OCI-LY7 (cell line): ENCODE results near the gene ARTN. TPM values are rescaled to one million over a fixed set of nuclear protein-coding genes. Genes with fewer than 3 reads are reported as not detected.

Experiments used
- BruUV-seq: library from RNA; stranded (reverse); fragments of 400-500 nt; replicated peaks from 2 replicates; lab custom pipeline; 2021; lab: Mats Ljungman, UMichigan
- CTCF ChIA-PET: fragments of 300-600 bp; sonication (Branson Sonifier 250); formaldehyde crosslinking; loops from one replicate; lab custom pipeline; 2022; ENCODE audit warnings: antibody characterized with exemption; ENCODE audit not compliant: unreplicated experiment; lab: Charles Lee
- POLR2A ChIA-PET: fragments of 300-600 bp; sonication (Branson Sonifier 250); formaldehyde crosslinking; loops from one replicate; lab custom pipeline; 2022; ENCODE audit warnings: antibody characterized with exemption; lab: Charles Lee
- DNase-seq: peaks from one replicate; pipeline ENCODE4 v3.0.0-alpha.2; 2015; ENCODE audit warnings: low spot score
- H2AFZ ChIP-seq: fragments of 200-600 bp; sonication (generic), shearing (Covaris generic); 2 replicates; pipeline ENCODE4 v1.6.1; 2014; ENCODE audit warnings: mild to moderate bottlenecking, antibody characterized with exemption, low read length, moderate library complexity
- H3K27ac ChIP-seq: fragments of 200-600 bp; sonication (generic); 2 replicates; pipeline ENCODE4 v1.5.1; 2014; ENCODE audit warnings: mixed run types, low read depth, mild to moderate bottlenecking, moderate library complexity, low read length, inconsistent platforms; ENCODE audit not compliant: poor library complexity, severe bottlenecking
- H3K36me3 ChIP-seq: fragments of 200-600 bp; sonication (generic); 2 replicates; pipeline ENCODE4 v1.6.1; 2014; ENCODE audit warnings: mild to moderate bottlenecking, antibody characterized with exemption, low read length, moderate library complexity, mixed read lengths; ENCODE audit not compliant: insufficient read depth
- H3K4me1 ChIP-seq: fragments of 200-600 bp; sonication (generic); 2 replicates; pipeline ENCODE4 v1.5.1; 2014; ENCODE audit warnings: mild to moderate bottlenecking, low read length; ENCODE audit not compliant: insufficient read depth, poor library complexity, severe bottlenecking
- H3K4me2 ChIP-seq: fragments of 200-600 bp; sonication (generic); 2 replicates; pipeline ENCODE4 v1.6.1; 2014; ENCODE audit warnings: mild to moderate bottlenecking, low read length
- H3K4me3 ChIP-seq: fragments of 200-600 bp; sonication (generic); 2 replicates; pipeline ENCODE4 v1.5.1; 2014; ENCODE audit warnings: mild to moderate bottlenecking, low read depth, low read length; ENCODE audit not compliant: poor library complexity, severe bottlenecking
- H3K79me2 ChIP-seq: fragments of 200-600 bp; sonication (generic); 2 replicates; pipeline ENCODE4 v1.6.1; 2016; ENCODE audit warnings: low read depth, mild to moderate bottlenecking, low read length, moderate library complexity, mixed read lengths; ENCODE audit not compliant: insufficient read depth
- H3K9me2 ChIP-seq: fragments of 200-600 bp; sonication (generic); 2 replicates; pipeline ENCODE4 v1.6.1; 2016; ENCODE audit warnings: mild to moderate bottlenecking, low read length, mixed read lengths; ENCODE audit not compliant: insufficient read depth
- H3K9me3 ChIP-seq: fragments of 200-600 bp; sonication (generic); 2 replicates; pipeline ENCODE4 v1.6.1; 2014; ENCODE audit warnings: mild to moderate bottlenecking, mixed run types, low read length, mixed read lengths
- H4K20me1 ChIP-seq: fragments of 200-600 bp; sonication (generic); 2 replicates; pipeline ENCODE4 v1.6.1; 2014; ENCODE audit warnings: mild to moderate bottlenecking, antibody characterized with exemption, low read length, moderate library complexity, mixed read lengths; ENCODE audit not compliant: insufficient read depth
- EZH2phosphoT487 ChIP-seq: fragments of 200-600 bp; sonication (generic); IDR thresholded peaks from 2 replicates; pipeline ENCODE4 v1.6.1; 2018; ENCODE audit warnings: low read depth, borderline replicate concordance, mild to moderate bottlenecking, mixed run types, antibody characterized with exemption, low read length, moderate library complexity, mixed read lengths
- intact Hi-C: fragments of 100-400 bp; cut with micrococcal nuclease; formaldehyde crosslinking; loops from one replicate; pipeline ENCODE4 v1.10.0; 2022; ENCODE audit not compliant: unreplicated experiment
- total RNA-seq, 2 experiments: library from RNA; depleted of rRNA in 1 of 2; stranded (reverse); fragments of >200 nt in 1 of 2; shearing (Covaris generic) in 1 of 2; gene quantifications; 2 replicates each; pipeline ENCODE4 v1.2.3, GENCODE V29; 2014 to 2022
- TF ChIP-seq, protein P1 (sequence below): fragments of 200-600 bp; sonication (generic); conservative IDR thresholded peaks from 2 replicates; pipeline ENCODE4 v1.5.1; 2014; ENCODE audit warnings: mild to moderate bottlenecking, antibody characterized with exemption, low read length, moderate library complexity, mixed read lengths

Gene ARTN
- total RNA-seq, 2 experiments from 2014 or later: 0.44 to 1.2 TPM

DNA sequence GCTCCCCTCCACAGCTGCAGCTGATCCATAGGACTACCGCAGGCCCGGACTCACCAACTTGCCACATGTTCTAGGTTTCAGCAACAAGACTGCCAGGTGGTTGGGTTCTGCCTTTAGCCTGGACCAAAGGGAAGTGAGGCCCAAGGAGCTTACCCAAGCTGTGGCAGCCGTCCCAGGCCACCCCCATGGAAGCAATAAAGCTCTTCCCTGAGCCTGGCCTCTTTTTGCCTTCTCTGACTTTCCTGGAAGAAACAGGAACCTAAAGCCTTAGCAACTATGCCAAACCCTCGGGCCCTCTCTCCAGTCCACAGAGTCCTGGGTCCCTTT lies 2.7 kb upstream of the ARTN start:
- ChIA-PET CTCF (interaction anchor here (0.5 to 1.7 kb wide), 5 partner anchors 15 to 167 kb away, joined by 3 to 8 read pairs (median 3); no protein-coding TSS in a partner anchor), POLR2A (no interaction called here)
- no peak for DNase-seq
- Histone ChIP-seq H3K27ac (no peak overlapping the region), H2AFZ (no peak overlapping the region), H3K9me3 (no peaks in the 10 kb centered on the region), H3K79me2 (no peaks in the 10 kb centered on the region), H3K9me2 (no peaks in the 10 kb centered on the region), H3K36me3 (no peaks in the 10 kb centered on the region), H4K20me1 (no peaks in the 10 kb centered on the region), H3K4me2 (no peak overlapping the region), H3K4me3 (no peak overlapping the region), H3K4me1 (no peaks in the 10 kb centered on the region)
- BruUV-seq: no TSS peak
- intact Hi-C loops: loop anchor here (5.0 kb wide), 1 partner anchor 94 kb away; no protein-coding TSS in a partner anchor
- TF ChIP-seq, protein P1, sequence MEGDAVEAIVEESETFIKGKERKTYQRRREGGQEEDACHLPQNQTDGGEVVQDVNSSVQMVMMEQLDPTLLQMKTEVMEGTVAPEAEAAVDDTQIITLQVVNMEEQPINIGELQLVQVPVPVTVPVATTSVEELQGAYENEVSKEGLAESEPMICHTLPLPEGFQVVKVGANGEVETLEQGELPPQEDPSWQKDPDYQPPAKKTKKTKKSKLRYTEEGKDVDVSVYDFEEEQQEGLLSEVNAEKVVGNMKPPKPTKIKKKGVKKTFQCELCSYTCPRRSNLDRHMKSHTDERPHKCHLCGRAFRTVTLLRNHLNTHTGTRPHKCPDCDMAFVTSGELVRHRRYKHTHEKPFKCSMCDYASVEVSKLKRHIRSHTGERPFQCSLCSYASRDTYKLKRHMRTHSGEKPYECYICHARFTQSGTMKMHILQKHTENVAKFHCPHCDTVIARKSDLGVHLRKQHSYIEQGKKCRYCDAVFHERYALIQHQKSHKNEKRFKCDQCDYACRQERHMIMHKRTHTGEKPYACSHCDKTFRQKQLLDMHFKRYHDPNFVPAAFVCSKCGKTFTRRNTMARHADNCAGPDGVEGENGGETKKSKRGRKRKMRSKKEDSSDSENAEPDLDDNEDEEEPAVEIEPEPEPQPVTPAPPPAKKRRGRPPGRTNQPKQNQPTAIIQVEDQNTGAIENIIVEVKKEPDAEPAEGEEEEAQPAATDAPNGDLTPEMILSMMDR: no peak
- no peak for TF ChIP-seq EZH2phosphoT487

GRCh38 chr1:43931711-43932660 lies 1.6 kb upstream of the ARTN start:
- no peak overlapping the region for H3K4me2 ChIP-seq
- ChIA-PET CTCF (interaction anchor here (1.0 to 1.7 kb wide), 2 partner anchors 168 kb away, joined by 3 to 8 read pairs; no protein-coding TSS in a partner anchor), POLR2A (no interaction called here)
- no peak overlapping the region for H3K4me3 ChIP-seq
- no peak overlapping the region for H3K27ac ChIP-seq
- no peaks in the 10 kb centered on the region for H3K9me3 ChIP-seq
- no TSS peak for BruUV-seq
- H3K9me2 ChIP-seq: no peaks in the 10 kb centered on the region
- no peak overlapping the region for H2AFZ ChIP-seq
- intact Hi-C loops: loop anchor here (5.0 kb wide), 1 partner anchor 95 kb away; no protein-coding TSS in a partner anchor
- H4K20me1 ChIP-seq: no peaks in the 10 kb centered on the region
- DNase-seq: no peak
- H3K79me2 ChIP-seq: no peaks in the 10 kb centered on the region
- TF ChIP-seq, protein P1: no peak
- no peak for TF ChIP-seq EZH2phosphoT487
- H3K4me1 ChIP-seq: no peaks in the 10 kb centered on the region
- H3K36me3 ChIP-seq: no peaks in the 10 kb centered on the region
